HCT116 (cell line): ENCODE measurements around the gene TRPV4. TPM values are rescaled to one million over a fixed set of nuclear protein-coding genes. Genes with fewer than 3 reads are reported as not detected.

Experiments used
- ATAC-seq: fragments of 200-7000 bp; cut with Tn5 transposase; 2 replicates; pipeline ENCODE4 v1.9.1; 2020; ENCODE audit warnings: mild to moderate bottlenecking, moderate library complexity
- BruUV-seq: library from RNA; stranded (reverse); fragments of 400-500 nt; replicated peaks from 2 replicates; lab custom pipeline; 2021; lab: Mats Ljungman, UMichigan
- CTCF ChIA-PET: fragments of 300-600 bp; sonication (Branson Sonifier 250); formaldehyde crosslinking; loops from one replicate; lab custom pipeline; 2021; ENCODE audit warnings: antibody characterized with exemption; lab: Charles Lee
- POLR2A ChIA-PET: fragments of 300-600, 350-600 bp; sonication (Branson Sonifier 250); formaldehyde crosslinking; loops from one replicate; lab custom pipeline; 2021; ENCODE audit warnings: antibody characterized with exemption; lab: Charles Lee
- RAD21 ChIA-PET, 2 experiments: fragments of 300-600 bp; sonication (Branson Sonifier 250); formaldehyde crosslinking; loops; one replicate each; lab custom pipeline; 2023; ENCODE audit warnings: low total read pairs in 2 of 2; ENCODE audit not compliant: uncharacterized antibody in 2 of 2, unreplicated experiment in 2 of 2, low non-redundant PET in 1 of 2; lab: Charles Lee
- DNase-seq: peaks from one replicate; pipeline ENCODE4 v3.0.0-alpha.2; 2010; ENCODE audit warnings: low read depth, low spot score
- H2AFZ ChIP-seq: fragments of 200-600 bp; shearing (Covaris generic), sonication (generic); 2 replicates; pipeline ENCODE4 v1.6.1; 2017; ENCODE audit warnings: low read depth, mixed run types, mixed read lengths, antibody characterized with exemption, low read length; ENCODE audit not compliant: poor library complexity, severe bottlenecking
- H3K27ac ChIP-seq: 2 replicates; pipeline ENCODE4 v1.5.1; 2012; ENCODE audit warnings: low read depth, low read length
- H3K27me3 ChIP-seq: fragments of 200-600 bp; sonication (generic); 2 replicates; pipeline ENCODE4 v1.6.1; 2016; ENCODE audit warnings: mixed run types, low read length, mixed read lengths; ENCODE audit not compliant: insufficient read depth
- H3K36me3 ChIP-seq, 2 experiments: fragments of 200-500 bp in 1 of 2; fragments of 200-600 bp in 1 of 2; sonication (Bioruptor generic) in 1 of 2; sonication (generic) in 1 of 2; 2 replicates each; pipeline versions ENCODE4 v1.5.1 to v1.6.1; 2014 to 2016; ENCODE audit warnings: low read length in 2 of 2, inconsistent platforms in 1 of 2, mixed read lengths in 1 of 2, mixed run types in 1 of 2; ENCODE audit not compliant: insufficient read depth in 2 of 2, control insufficient read depth in 1 of 2
- H3K4me1 ChIP-seq, 2 experiments: fragments of 200-600 bp in 1 of 2; sonication (generic) in 1 of 2; 2 replicates each; pipeline versions ENCODE4 v1.5.1 to v1.6.1; 2012 to 2017; ENCODE audit warnings: low read length in 2 of 2, inconsistent platforms in 1 of 2, mild to moderate bottlenecking in 1 of 2, mixed read lengths in 1 of 2, mixed run types in 1 of 2, moderate library complexity in 1 of 2; ENCODE audit not compliant: insufficient read depth in 2 of 2, control insufficient read depth in 1 of 2
- H3K4me2 ChIP-seq: fragments of 200-600 bp; sonication (generic); 2 replicates; pipeline ENCODE4 v1.6.1; 2017; ENCODE audit warnings: mixed run types, low read length, mixed read lengths
- H3K4me3 ChIP-seq, 2 experiments: fragments of 200-600 bp in 1 of 2; sonication (generic) in 1 of 2; replicated peaks in 1 of 2; 2 replicates each; pipeline ENCODE4 v1.5.1; 2011 to 2016; ENCODE audit warnings: low read length in 2 of 2, control low read depth in 1 of 2, low read depth in 1 of 2, mild to moderate bottlenecking in 1 of 2, mixed read lengths in 1 of 2, mixed run types in 1 of 2
- H3K79me2 ChIP-seq: fragments of 200-600 bp; sonication (generic); 2 replicates; pipeline ENCODE4 v1.6.1; 2017; ENCODE audit warnings: mild to moderate bottlenecking, mixed run types, low read length, moderate library complexity, mixed read lengths; ENCODE audit not compliant: insufficient read depth
- H3K9ac ChIP-seq: fragments of 200-600 bp; sonication (generic); 2 replicates; pipeline ENCODE4 v1.6.1; 2016; ENCODE audit warnings: low read length, mixed read lengths
- H3K9me2 ChIP-seq: fragments of 200-600 bp; sonication (generic), shearing (Covaris generic); 2 replicates; pipeline ENCODE4 v1.6.1; 2017; ENCODE audit warnings: mixed run types, mild to moderate bottlenecking, moderate library complexity; ENCODE audit not compliant: insufficient read depth
- H3K9me3 ChIP-seq, 2 experiments: fragments of 200-500 bp in 1 of 2; fragments of 200-600 bp in 1 of 2; sonication (Bioruptor generic) in 1 of 2; sonication (generic) in 1 of 2; 2 replicates each; pipeline ENCODE4 v1.6.1; 2014 to 2017; ENCODE audit warnings: low read length in 2 of 2, mixed read lengths in 2 of 2, inconsistent platforms in 1 of 2, low read depth in 1 of 2, mild to moderate bottlenecking in 1 of 2, mixed run types in 1 of 2, moderate library complexity in 1 of 2; ENCODE audit not compliant: control insufficient read depth in 1 of 2, insufficient read depth in 1 of 2
- H4K20me1 ChIP-seq: fragments of 200-600 bp; sonication (generic), shearing (Covaris generic); 2 replicates; pipeline ENCODE4 v1.6.1; 2017; ENCODE audit warnings: mixed run types, mild to moderate bottlenecking, moderate library complexity; ENCODE audit not compliant: insufficient read depth
- CEBPB ChIP-seq: IDR thresholded peaks from 2 replicates; pipeline ENCODE4 v1.6.1; 2012; ENCODE audit warnings: low read depth
- EGR1 ChIP-seq: IDR thresholded peaks from 2 replicates; pipeline ENCODE4 v1.6.1; 2012; ENCODE audit warnings: low read depth
- EZH2 ChIP-seq: fragments of 200-600 bp; sonication (generic); IDR thresholded peaks from 2 replicates; pipeline ENCODE4 v1.6.1; 2017; ENCODE audit warnings: antibody characterized with exemption, mixed run types
- FOSL1 ChIP-seq: IDR thresholded peaks from 2 replicates; pipeline ENCODE4 v1.6.1; 2012; ENCODE audit warnings: low read depth
- JUND ChIP-seq: IDR thresholded peaks from 2 replicates; pipeline ENCODE4 v1.6.1; 2012
- POLR2A ChIP-seq: IDR thresholded peaks from 2 replicates; pipeline ENCODE4 v1.7.0; 2011; ENCODE audit warnings: borderline replicate concordance; ENCODE audit not compliant: insufficient read depth, insufficient read length; ENCODE audit errors: extremely low read depth
- SIN3A ChIP-seq: IDR thresholded peaks from 2 replicates; pipeline ENCODE4 v1.6.1; 2012; ENCODE audit warnings: low read depth
- SP1 ChIP-seq: IDR thresholded peaks from 2 replicates; pipeline ENCODE4 v1.6.1; 2012; ENCODE audit warnings: low read depth
- SRF ChIP-seq: IDR thresholded peaks from 2 replicates; pipeline ENCODE4 v1.6.1; 2012; ENCODE audit warnings: low read depth
- ZBTB33 ChIP-seq: IDR thresholded peaks from 2 replicates; pipeline ENCODE4 v1.6.1; 2011; ENCODE audit warnings: mild to moderate bottlenecking, low read length, moderate library complexity; ENCODE audit not compliant: insufficient replicate concordance; ENCODE audit errors: extremely low read depth
- ZFX ChIP-seq: fragments of 450-650 bp; IDR thresholded peaks from 2 replicates; pipeline ENCODE4 v1.6.1; 2017
- intact Hi-C: fragments of 100-400 bp; cut with micrococcal nuclease; formaldehyde crosslinking; loops from 2 replicates; pipeline ENCODE4 v1.10.0; 2022
- total RNA-seq: library from RNA; stranded (reverse); gene quantifications from one replicate; pipeline ENCODE4 v1.2.1, GENCODE V29; 2021; ENCODE audit not compliant: unreplicated experiment

TRPV4 gene
- total RNA-seq, 1 experiment from 2014 or later, result 0.54 TPM

GRCh38 chr12:109861689-109862314, 28.6 kb upstream of the TRPV4 start:
- Histone ChIP-seq H4K20me1 (no peaks in the 10 kb centered on the region), H3K4me2 (no peak overlapping the region)
- RAD21 ChIA-PET, result no interaction called here

More at GRCh38 chr12:109861689-109862314, 28.6 kb upstream of the TRPV4 start:
- TF ChIP-seq ZFX, result no peak
- no peak for TF ChIP-seq ZBTB33
- TF ChIP-seq EZH2, result no peak
- TF ChIP-seq FOSL1, result no peak
- TF ChIP-seq SP1, result no peak
- no peak for TF ChIP-seq POLR2A
- no peak for TF ChIP-seq JUND
- no peak for TF ChIP-seq SRF
- no peak for TF ChIP-seq SIN3A
- no peak for TF ChIP-seq EGR1
- TF ChIP-seq CEBPB, result no peak
- H3K4me1 ChIP-seq, result 0 out of 4 replicates have a peak, but pooled peaks cover 0 to 5% of the 10 kb centered on the region in 2 experiments
- H3K9me2 ChIP-seq, result no peaks in the 10 kb centered on the region
- no peak overlapping the region for H3K9ac ChIP-seq
- intact Hi-C loops, result no loop called here
- H3K79me2 ChIP-seq, result no peaks in the 10 kb centered on the region; the same call in 1 of the 2 replicates
- no peak overlapping the region for H3K4me3 ChIP-seq
- H3K36me3 ChIP-seq, result no peaks in the 10 kb centered on the region
- no peak overlapping the region for H2AFZ ChIP-seq
- no peak for DNase-seq
- no peak for ATAC-seq
- ChIA-PET POLR2A (no interaction called here), CTCF (no interaction called here)
- no peak overlapping the region for H3K27ac ChIP-seq
- BruUV-seq, result no TSS peak
- H3K27me3 ChIP-seq, result no peaks in the 10 kb centered on the region
- H3K9me3 ChIP-seq, result no peaks in the 10 kb centered on the region
